K562 (cell line): ENCODE data around the gene L3MBTL1. TPM values are rescaled to one million over a fixed set of nuclear protein-coding genes. Genes with fewer than 3 reads are reported as not detected.

Source experiments
- ATF1 ChIP-seq, 2 experiments: fragments of 450-650 bp in 1 of 2; IDR thresholded peaks; 2 replicates each; pipeline ENCODE4 v1.6.1; 2016; ENCODE audit warnings: missing compliant biosample characterization in 1 of 2, missing genetic modification characterization in 1 of 2
- BACH1 ChIP-seq: fragments of 200-800 bp; sonication (Bioruptor generic); IDR thresholded peaks from 2 replicates; pipeline ENCODE4 v1.6.1; 2016; ENCODE audit warnings: missing genetic modification characterization, missing compliant biosample characterization
- CXXC5 ChIP-seq: fragments of 250-450 bp; sonication (Bioruptor Pico); IDR thresholded peaks from 2 replicates; pipeline ENCODE4 v1.8.0; 2022; ENCODE audit warnings: inconsistent platforms, mild to moderate bottlenecking, moderate library complexity
- HNRNPUL1 ChIP-seq: fragments of 200-400 bp; formaldehyde crosslinking; IDR thresholded peaks from 2 replicates; pipeline ENCODE4 v1.6.1; 2017; ENCODE audit warnings: low read length
- LEF1 ChIP-seq: fragments of 450-650 bp; IDR thresholded peaks from 2 replicates; pipeline ENCODE4 v1.6.1; 2016; ENCODE audit warnings: mild to moderate bottlenecking
- MEF2A ChIP-seq: IDR thresholded peaks from 2 replicates; pipeline ENCODE4 v1.6.1; 2011; ENCODE audit warnings: low read depth, mild to moderate bottlenecking, low read length, moderate library complexity; ENCODE audit not compliant: control insufficient read depth
- MTA3 ChIP-seq: fragments of 450-650 bp; formaldehyde crosslinking; IDR thresholded peaks from 2 replicates; pipeline ENCODE4 v1.6.1; 2017; ENCODE audit warnings: mild to moderate bottlenecking, borderline replicate concordance
- MXI1 ChIP-seq: IDR thresholded peaks from 2 replicates; pipeline ENCODE4 v1.6.1; 2011; ENCODE audit warnings: low read depth, mild to moderate bottlenecking, improper control_type of control experiment, low read length
- NCOR1 ChIP-seq: fragments of 450-650 bp; IDR thresholded peaks from 2 replicates; pipeline ENCODE4 v1.6.1; 2016; ENCODE audit warnings: mild to moderate bottlenecking, moderate library complexity
- NFE2 ChIP-seq: IDR thresholded peaks from 2 replicates; pipeline ENCODE4 v1.6.1; 2014; ENCODE audit warnings: antibody characterized with exemption, low read depth
- RBFOX2 ChIP-seq: fragments of 200-400 bp; formaldehyde crosslinking; IDR thresholded peaks from 2 replicates; pipeline ENCODE4 v1.6.1; 2017; ENCODE audit warnings: low read depth, mild to moderate bottlenecking, low read length, moderate library complexity
- TAL1 ChIP-seq: fragments of 450-650 bp; IDR thresholded peaks from 2 replicates; pipeline ENCODE4 v1.6.1; 2016; ENCODE audit warnings: mild to moderate bottlenecking
- TBL1XR1 ChIP-seq, 2 experiments: IDR thresholded peaks; 2 replicates each; pipeline ENCODE4 v1.6.1; 2012; ENCODE audit warnings: improper control_type of control experiment in 2 of 2, low read length in 2 of 2, mild to moderate bottlenecking in 1 of 2
- TRIM24 ChIP-seq, 2 experiments: fragments of 450-650 bp; IDR thresholded peaks; 2 replicates each; pipeline ENCODE4 v1.6.1; 2016
- ZNF197 ChIP-seq: fragments of 200-800 bp; sonication (Bioruptor generic); IDR thresholded peaks from 2 replicates; pipeline ENCODE4 v1.6.1; 2016; ENCODE audit warnings: low read depth, missing genetic modification characterization, missing compliant biosample characterization
- ZNF253 ChIP-seq: fragments of 250-450 bp; sonication (Bioruptor Pico); conservative IDR thresholded peaks from 2 replicates; pipeline ENCODE4 v1.6.1; 2021; ENCODE audit warnings: mild to moderate bottlenecking
- ZNF311 ChIP-seq: fragments of 250-450 bp; sonication (Bioruptor Pico); IDR thresholded peaks from 2 replicates; pipeline ENCODE4 v1.4.0; 2020; ENCODE audit warnings: mild to moderate bottlenecking, moderate library complexity
- ZNF431 ChIP-seq: sonication (generic); formaldehyde crosslinking; IDR thresholded peaks from 2 replicates; pipeline ENCODE4 v1.8.0; 2022; ENCODE audit warnings: mild to moderate bottlenecking, missing genetic modification reagents
- ZSCAN32 ChIP-seq: fragments of 450-650 bp; formaldehyde crosslinking; IDR thresholded peaks from 2 replicates; pipeline ENCODE4 v1.4.0; 2020; ENCODE audit warnings: mild to moderate bottlenecking, moderate library complexity
- polyA plus RNA-seq, 8 experiments: library from polyadenylated mRNA; depleted of rRNA in 4 of 8; stranded (reverse) in 5 of 8; unstranded in 3 of 8; fragments of >200 nt; fragmentation: Nextera tagmentation in 2 of 8; fragmentation: Illumina TruSeq in 1 of 8; extraction: Ambion mirVana in 2 of 8; extraction: Trizol in 1 of 8; gene quantifications; 2 replicates each; pipeline versions ENCODE4 v1.2.1 to v1.2.3, GENCODE V29; 2011 to 2014; ENCODE audit warnings: inconsistent platforms in 1 of 8, missing spikeins in 1 of 8
- total RNA-seq, 7 experiments: library from RNA; depleted of rRNA in 6 of 7; stranded (reverse); fragments of >200 nt in 6 of 7; fragmentation: Illumina TruSeq in 2 of 7; extraction: Trizol in 2 of 7; gene quantifications; 2 replicates each; pipeline versions ENCODE4 v1.2.1 to v1.2.3, GENCODE V29; 2011 to 2021; ENCODE audit warnings: low replicate concordance in 1 of 7
- TF ChIP-seq, protein P1 (sequence below): fragments of 250-450 bp; sonication (Bioruptor Pico); IDR thresholded peaks from 2 replicates; pipeline ENCODE4 v1.4.0; 2020; ENCODE audit warnings: mild to moderate bottlenecking
- TF ChIP-seq, protein P2 (sequence below): fragments of 250-450 bp; sonication (Bioruptor Pico); IDR thresholded peaks from 2 replicates; pipeline ENCODE4 v1.4.0; 2020; ENCODE audit warnings: mild to moderate bottlenecking, moderate library complexity
- TF ChIP-seq, protein P3 (sequence below), 2 experiments: fragments of 200-800 bp in 1 of 2; sonication (Bioruptor generic) in 1 of 2; sonication (generic) in 1 of 2; formaldehyde crosslinking in 1 of 2; IDR thresholded peaks in 1 of 2; conservative IDR thresholded peaks in 1 of 2; 2 replicates each; pipeline versions ENCODE4 v1.5.0 to v1.6.1; 2016 to 2020; ENCODE audit warnings: missing compliant biosample characterization in 1 of 2, missing genetic modification characterization in 1 of 2, missing genetic modification reagents in 1 of 2
- TF ChIP-seq, protein P4 (sequence below), 2 experiments: fragments of 450-650 bp in 1 of 2; sonication (generic) in 1 of 2; formaldehyde crosslinking in 1 of 2; IDR thresholded peaks in 1 of 2; conservative IDR thresholded peaks in 1 of 2; 2 replicates each; pipeline versions ENCODE4 v1.6.1 to v1.8.1; 2016 to 2023; ENCODE audit warnings: mild to moderate bottlenecking in 2 of 2, moderate library complexity in 2 of 2, inconsistent platforms in 1 of 2, missing genetic modification reagents in 1 of 2

Gene L3MBTL1
- total and polyA plus RNA-seq, 9 of the 15 experiments (the other 6 are each of a cell fraction or from before 2014, with no cell fraction given) = 0.77 to 10.0 (median 4.4) TPM

DNA sequence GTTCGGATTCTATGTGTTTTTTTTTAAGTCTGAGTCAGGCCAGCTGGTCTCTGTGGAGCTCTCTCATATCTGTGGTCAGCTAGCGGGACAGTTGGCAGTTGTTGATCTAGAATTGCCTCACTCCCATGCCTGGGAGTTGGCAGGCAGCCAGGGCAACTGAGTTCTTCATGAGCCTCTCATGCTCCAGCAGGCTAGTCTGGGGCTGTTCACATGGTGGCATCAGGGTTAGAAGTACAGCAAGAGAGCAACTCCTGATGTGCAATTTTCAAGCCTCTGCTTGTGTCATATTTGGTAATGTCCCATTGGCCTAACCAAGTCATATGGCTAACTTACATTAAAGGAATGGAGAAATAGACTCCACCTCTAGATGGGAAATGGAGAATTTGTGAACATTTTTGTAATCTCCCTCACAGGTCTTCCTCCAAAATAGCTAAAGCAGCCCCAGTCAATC, 76.5 kb downstream of the L3MBTL1 start (continued):
- TF ChIP-seq NFE2 (peak; percentile 45; the same call in 1 of the 2 replicates), ZNF431 (no peak), HNRNPUL1 (no peak), ZNF253 (CRISPR knock-in tag) (no peak), BACH1 (peak; percentile 70; the same call in 1 of the 2 replicates), ZNF197 (CRISPR knock-in tag) (0 out of 2 replicates have a peak, but pooled peaks have one; percentile 24), ZNF311 (CRISPR knock-in tag) (no peak), ATF1 (CRISPR knock-in tag; IDR thresholded peaks at IDR 0.05) (no peak), ATF1 (tag; IDR thresholded peaks at IDR 0.05) (peak; percentile 36; the same call in 1 of the 2 replicates), MTA3 (peak; percentile 64; the same call in 1 of the 2 replicates), CXXC5 (CRISPR knock-in tag) (peak; percentile 21; the same call in 1 of the 2 replicates), TAL1 (peak; percentile 62), RBFOX2 (0 out of 2 replicates have a peak, but pooled peaks have one; percentile 18), LEF1 (peak; percentile 35; the same call in 1 of the 2 replicates), MXI1 (no peak), MEF2A (no peak; the same call in 1 of the 2 replicates), NCOR1 (peak; percentile 69), TBL1XR1 (IDR thresholded peaks at IDR 0.05; ENCODE audit: low read length in 2 of 2) (peak in 1 of 2 experiments; percentile 83; a peak in 2 of 4 replicates), TRIM24 (IDR thresholded peaks at IDR 0.05) (peak; percentile 74 to 82), ZSCAN32 (CRISPR knock-in tag) (0 out of 2 replicates have a peak, but pooled peaks have one; percentile 22)
- TF ChIP-seq, protein P1, sequence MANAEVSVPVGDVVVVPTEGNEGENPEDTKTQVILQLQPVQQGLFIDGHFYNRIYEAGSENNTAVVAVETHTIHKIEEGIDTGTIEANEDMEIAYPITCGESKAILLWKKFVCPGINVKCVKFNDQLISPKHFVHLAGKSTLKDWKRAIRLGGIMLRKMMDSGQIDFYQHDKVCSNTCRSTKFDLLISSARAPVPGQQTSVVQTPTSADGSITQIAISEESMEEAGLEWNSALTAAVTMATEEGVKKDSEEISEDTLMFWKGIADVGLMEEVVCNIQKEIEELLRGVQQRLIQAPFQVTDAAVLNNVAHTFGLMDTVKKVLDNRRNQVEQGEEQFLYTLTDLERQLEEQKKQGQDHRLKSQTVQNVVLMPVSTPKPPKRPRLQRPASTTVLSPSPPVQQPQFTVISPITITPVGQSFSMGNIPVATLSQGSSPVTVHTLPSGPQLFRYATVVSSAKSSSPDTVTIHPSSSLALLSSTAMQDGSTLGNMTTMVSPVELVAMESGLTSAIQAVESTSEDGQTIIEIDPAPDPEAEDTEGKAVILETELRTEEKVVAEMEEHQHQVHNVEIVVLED (CRISPR knock-in tag) = no peak
- TF ChIP-seq, protein P2, sequence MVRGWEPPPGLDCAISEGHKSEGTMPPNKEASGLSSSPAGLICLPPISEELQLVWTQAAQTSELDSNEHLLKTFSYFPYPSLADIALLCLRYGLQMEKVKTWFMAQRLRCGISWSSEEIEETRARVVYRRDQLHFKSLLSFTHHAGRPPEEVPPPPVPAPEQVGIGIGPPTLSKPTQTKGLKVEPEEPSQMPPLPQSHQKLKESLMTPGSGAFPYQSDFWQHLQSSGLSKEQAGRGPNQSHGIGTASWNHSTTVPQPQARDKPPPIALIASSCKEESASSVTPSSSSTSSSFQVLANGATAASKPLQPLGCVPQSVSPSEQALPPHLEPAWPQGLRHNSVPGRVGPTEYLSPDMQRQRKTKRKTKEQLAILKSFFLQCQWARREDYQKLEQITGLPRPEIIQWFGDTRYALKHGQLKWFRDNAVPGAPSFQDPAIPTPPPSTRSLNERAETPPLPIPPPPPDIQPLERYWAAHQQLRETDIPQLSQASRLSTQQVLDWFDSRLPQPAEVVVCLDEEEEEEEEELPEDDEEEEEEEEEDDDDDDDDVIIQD (CRISPR knock-in tag) = no peak
- TF ChIP-seq, protein P3, sequence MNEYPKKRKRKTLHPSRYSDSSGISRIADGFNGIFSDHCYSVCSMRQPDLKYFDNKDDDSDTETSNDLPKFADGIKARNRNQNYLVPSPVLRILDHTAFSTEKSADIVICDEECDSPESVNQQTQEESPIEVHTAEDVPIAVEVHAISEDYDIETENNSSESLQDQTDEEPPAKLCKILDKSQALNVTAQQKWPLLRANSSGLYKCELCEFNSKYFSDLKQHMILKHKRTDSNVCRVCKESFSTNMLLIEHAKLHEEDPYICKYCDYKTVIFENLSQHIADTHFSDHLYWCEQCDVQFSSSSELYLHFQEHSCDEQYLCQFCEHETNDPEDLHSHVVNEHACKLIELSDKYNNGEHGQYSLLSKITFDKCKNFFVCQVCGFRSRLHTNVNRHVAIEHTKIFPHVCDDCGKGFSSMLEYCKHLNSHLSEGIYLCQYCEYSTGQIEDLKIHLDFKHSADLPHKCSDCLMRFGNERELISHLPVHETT (CRISPR knock-in tag; conservative IDR thresholded peaks at IDR 0.05 in 1 of 2, IDR thresholded peaks at IDR 0.05 in 1 of 2) = peak in 1 of 2 experiments; percentile 67; a peak in 1 of 4 replicates
- TF ChIP-seq, protein P4, sequence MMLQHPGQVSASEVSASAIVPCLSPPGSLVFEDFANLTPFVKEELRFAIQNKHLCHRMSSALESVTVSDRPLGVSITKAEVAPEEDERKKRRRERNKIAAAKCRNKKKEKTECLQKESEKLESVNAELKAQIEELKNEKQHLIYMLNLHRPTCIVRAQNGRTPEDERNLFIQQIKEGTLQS (IDR thresholded peaks at IDR 0.05) = peak; percentile 90
- TF ChIP-seq, protein P4 (CRISPR knock-in tag; conservative IDR thresholded peaks at IDR 0.05) = no peak; the same call in 1 of the 2 replicates
